WTC11 (cell line): ENCODE measurements around the gene SOX6. TPM values are rescaled to one million over a fixed set of nuclear protein-coding genes. Genes with fewer than 3 reads are reported as not detected.

ENCODE experiments used
- ATAC-seq: fragments of 200-7000 bp; cut with Tn5 transposase; 2 replicates; pipeline ENCODE4 v1.10.0; 2021; ENCODE audit warnings: mild to moderate bottlenecking, moderate library complexity
- CTCF ChIA-PET: fragments of 300-600 bp; sonication (Branson Sonifier 250); formaldehyde crosslinking; loops from one replicate; lab custom pipeline; 2021; ENCODE audit warnings: antibody characterized with exemption; lab: Charles Lee
- POLR2A ChIA-PET: fragments of 350-600 bp; sonication (Branson Sonifier 250); formaldehyde crosslinking; loops from one replicate; lab custom pipeline; 2021; ENCODE audit warnings: antibody characterized with exemption; lab: Charles Lee
- DNase-seq: peaks from one replicate; pipeline ENCODE4 v3.0.0; 2021; ENCODE audit warnings: low spot score
- H3K27ac Mint-ChIP-seq: 2 replicates; pipeline ENCODE4 v1.8.0; 2021; ENCODE audit warnings: mixed read lengths
- H3K27me3 Mint-ChIP-seq: 2 replicates; pipeline ENCODE4 v1.8.0; 2021; ENCODE audit warnings: low read depth, mild to moderate bottlenecking, moderate library complexity, mixed read lengths
- H3K36me3 Mint-ChIP-seq: 2 replicates; pipeline ENCODE4 v1.8.0; 2021; ENCODE audit warnings: mixed read lengths
- H3K4me1 Mint-ChIP-seq: 2 replicates; pipeline ENCODE4 v1.8.0; 2022; ENCODE audit warnings: mixed read lengths
- H3K4me3 Mint-ChIP-seq: 2 replicates; pipeline ENCODE4 v1.8.0; 2021; ENCODE audit warnings: mild to moderate bottlenecking, moderate library complexity, mixed read lengths
- H3K9me3 Mint-ChIP-seq: 2 replicates; pipeline ENCODE4 v1.8.0; 2021; ENCODE audit warnings: mixed read lengths
- AR ChIP-seq: fragments of 250-450 bp; sonication (Bioruptor Pico); IDR thresholded peaks from 2 replicates; pipeline ENCODE4 v1.9.0; 2021; ENCODE audit warnings: mild to moderate bottlenecking
- CREM ChIP-seq: sonication (generic); formaldehyde crosslinking; IDR thresholded peaks from 2 replicates; pipeline ENCODE4 v1.8.1; 2022; ENCODE audit warnings: mild to moderate bottlenecking, missing genetic modification reagents, moderate library complexity
- ETV6 ChIP-seq: sonication (generic); formaldehyde crosslinking; IDR thresholded peaks from 2 replicates; pipeline ENCODE4 v1.8.1; 2022; ENCODE audit warnings: mild to moderate bottlenecking, missing genetic modification reagents
- GTF2I ChIP-seq: fragments of 250-450 bp; sonication (Bioruptor Pico); conservative IDR thresholded peaks from 2 replicates; pipeline ENCODE4 v1.4.0; 2021; ENCODE audit warnings: mild to moderate bottlenecking
- JAZF1 ChIP-seq: fragments of 250-450 bp; sonication (Bioruptor Pico); IDR thresholded peaks from 2 replicates; pipeline ENCODE4 v1.9.0; 2021; ENCODE audit warnings: moderate library complexity, mild to moderate bottlenecking, inconsistent platforms
- MXD4 ChIP-seq: fragments of 250-450 bp; sonication (Bioruptor Pico); IDR thresholded peaks from 2 replicates; pipeline ENCODE4 v1.8.0; 2021; ENCODE audit warnings: mild to moderate bottlenecking, moderate library complexity, borderline replicate concordance
- NR1H2 ChIP-seq: sonication (generic); formaldehyde crosslinking; IDR thresholded peaks from 2 replicates; pipeline ENCODE4 v1.9.0; 2021; ENCODE audit warnings: mild to moderate bottlenecking, moderate library complexity, missing genetic modification reagents
- SP1 ChIP-seq: sonication (generic); formaldehyde crosslinking; conservative IDR thresholded peaks from 2 replicates; pipeline ENCODE4 v1.8.1; 2022; ENCODE audit warnings: missing genetic modification reagents
- TEAD1 ChIP-seq: sonication (generic); formaldehyde crosslinking; IDR thresholded peaks from 2 replicates; pipeline ENCODE4 v1.8.0; 2022; ENCODE audit warnings: mild to moderate bottlenecking, missing genetic modification reagents
- TEAD4 ChIP-seq: sonication (generic); formaldehyde crosslinking; IDR thresholded peaks from 2 replicates; pipeline ENCODE4 v1.8.0; 2022; ENCODE audit warnings: mild to moderate bottlenecking, missing genetic modification reagents
- ZNF219 ChIP-seq: sonication (generic); formaldehyde crosslinking; IDR thresholded peaks from 2 replicates; pipeline ENCODE4 v1.8.0; 2023; ENCODE audit warnings: missing genetic modification reagents, mild to moderate bottlenecking, borderline replicate concordance
- total RNA-seq: library from RNA; stranded (reverse); gene quantifications from 3 replicates; pipeline ENCODE4 v1.2.3, GENCODE V29; 2021
- TF ChIP-seq, protein P1 (sequence below): sonication (generic); formaldehyde crosslinking; IDR thresholded peaks from 2 replicates; pipeline ENCODE4 v1.8.1; 2022; ENCODE audit warnings: missing genetic modification reagents, borderline replicate concordance
- TF ChIP-seq, protein P2 (sequence below): fragments of 250-450 bp; sonication (Bioruptor Pico); IDR thresholded peaks from 2 replicates; pipeline ENCODE4 v1.9.0; 2021; ENCODE audit warnings: mild to moderate bottlenecking
- TF ChIP-seq, protein P3 (sequence below): sonication (generic); formaldehyde crosslinking; IDR thresholded peaks from 2 replicates; pipeline ENCODE4 v1.8.1; 2023; ENCODE audit warnings: mild to moderate bottlenecking, moderate library complexity, missing genetic modification reagents
- TF ChIP-seq, protein P4 (sequence below): fragments of 250-450 bp; sonication (Bioruptor Pico); IDR thresholded peaks from 2 replicates; pipeline ENCODE4 v1.8.0; 2021; ENCODE audit warnings: mild to moderate bottlenecking
- TF ChIP-seq, protein P5 (sequence below): sonication (generic); formaldehyde crosslinking; IDR thresholded peaks from 2 replicates; pipeline ENCODE4 v1.8.1; 2022; ENCODE audit warnings: low read depth, missing genetic modification reagents, borderline replicate concordance
- TF ChIP-seq, protein P6 (sequence below): sonication (generic); formaldehyde crosslinking; IDR thresholded peaks from 2 replicates; pipeline ENCODE4 v1.8.0; 2023; ENCODE audit warnings: mild to moderate bottlenecking, missing genetic modification reagents
- TF ChIP-seq, protein P7 (sequence below): sonication (generic); formaldehyde crosslinking; IDR thresholded peaks from 2 replicates; pipeline ENCODE4 v1.8.1; 2023; ENCODE audit warnings: mild to moderate bottlenecking, missing genetic modification reagents, borderline replicate concordance

Gene SOX6
- total RNA-seq, 1 experiment from 2014 or later: 0.13 TPM

DNA sequence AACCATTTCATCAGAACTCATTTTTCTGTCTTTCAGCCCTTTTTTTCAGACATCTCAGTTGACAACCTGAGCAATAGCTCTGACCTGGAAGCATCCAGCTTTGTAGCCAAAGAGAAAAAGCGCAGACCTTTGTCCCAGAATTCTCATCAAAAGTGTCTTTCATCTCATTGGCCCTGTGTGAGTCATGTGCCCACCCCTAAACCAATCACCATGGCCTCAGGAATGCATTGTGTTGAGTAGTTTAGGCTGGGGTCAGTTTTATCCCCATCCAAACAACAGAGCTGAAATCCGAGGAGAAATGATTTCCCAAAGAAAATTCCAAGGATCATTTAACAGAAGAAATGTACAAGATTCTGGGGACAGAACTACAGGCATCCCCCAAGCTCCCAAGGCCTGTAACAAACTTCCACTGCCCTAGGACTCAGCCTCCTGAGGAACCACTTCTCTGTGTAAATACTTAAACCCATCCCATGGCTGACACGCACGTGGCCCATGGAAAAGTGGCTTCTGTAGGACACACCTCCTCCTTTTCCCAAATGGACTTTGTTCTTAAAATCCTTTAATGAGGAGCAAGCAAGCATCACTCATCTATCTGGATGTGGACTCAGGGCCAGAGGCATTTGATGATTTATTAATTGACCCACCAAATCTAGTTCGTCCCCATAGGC lies 429.0 kb downstream of the SOX6 start:
- Mint-ChIP-seq H3K4me1 (no peaks in the 10 kb centered on the region), H3K4me3 (no peak overlapping the region), H3K36me3 (no peaks in the 10 kb centered on the region), H3K27ac (no peak overlapping the region), H3K27me3 (no peaks in the 10 kb centered on the region), H3K9me3 (peaks cover 13% of the 10 kb centered on the region)
- ATAC-seq: no peak
- CTCF ChIA-PET: interaction anchor here (1.2 to 2.0 kb wide), 2 partner anchors 13 to 278 kb away, joined by 4 to 5 read pairs; no protein-coding TSS in a partner anchor
- POLR2A ChIA-PET: no interaction called here
- no peak for TF ChIP-seq TEAD1
- no peak for TF ChIP-seq GTF2I (CRISPR knock-in tag)
- TF ChIP-seq JAZF1: no peak
- TF ChIP-seq, protein P1, sequence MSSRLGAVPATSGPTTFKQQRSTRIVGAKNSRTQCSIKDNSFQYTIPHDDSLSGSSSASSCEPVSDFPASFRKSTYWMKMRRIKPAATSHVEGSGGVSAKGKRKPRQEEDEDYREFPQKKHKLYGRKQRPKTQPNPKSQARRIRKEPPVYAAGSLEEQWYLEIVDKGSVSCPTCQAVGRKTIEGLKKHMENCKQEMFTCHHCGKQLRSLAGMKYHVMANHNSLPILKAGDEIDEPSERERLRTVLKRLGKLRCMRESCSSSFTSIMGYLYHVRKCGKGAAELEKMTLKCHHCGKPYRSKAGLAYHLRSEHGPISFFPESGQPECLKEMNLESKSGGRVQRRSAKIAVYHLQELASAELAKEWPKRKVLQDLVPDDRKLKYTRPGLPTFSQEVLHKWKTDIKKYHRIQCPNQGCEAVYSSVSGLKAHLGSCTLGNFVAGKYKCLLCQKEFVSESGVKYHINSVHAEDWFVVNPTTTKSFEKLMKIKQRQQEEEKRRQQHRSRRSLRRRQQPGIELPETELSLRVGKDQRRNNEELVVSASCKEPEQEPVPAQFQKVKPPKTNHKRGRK: no peak
- TF ChIP-seq, protein P2, sequence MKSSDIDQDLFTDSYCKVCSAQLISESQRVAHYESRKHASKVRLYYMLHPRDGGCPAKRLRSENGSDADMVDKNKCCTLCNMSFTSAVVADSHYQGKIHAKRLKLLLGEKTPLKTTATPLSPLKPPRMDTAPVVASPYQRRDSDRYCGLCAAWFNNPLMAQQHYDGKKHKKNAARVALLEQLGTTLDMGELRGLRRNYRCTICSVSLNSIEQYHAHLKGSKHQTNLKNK (CRISPR knock-in tag): no peak
- no peak for TF ChIP-seq CREM (CRISPR knock-in tag)
- no peak for TF ChIP-seq ETV6 (CRISPR knock-in tag)
- TF ChIP-seq SP1: no peak
- TF ChIP-seq, protein P3, sequence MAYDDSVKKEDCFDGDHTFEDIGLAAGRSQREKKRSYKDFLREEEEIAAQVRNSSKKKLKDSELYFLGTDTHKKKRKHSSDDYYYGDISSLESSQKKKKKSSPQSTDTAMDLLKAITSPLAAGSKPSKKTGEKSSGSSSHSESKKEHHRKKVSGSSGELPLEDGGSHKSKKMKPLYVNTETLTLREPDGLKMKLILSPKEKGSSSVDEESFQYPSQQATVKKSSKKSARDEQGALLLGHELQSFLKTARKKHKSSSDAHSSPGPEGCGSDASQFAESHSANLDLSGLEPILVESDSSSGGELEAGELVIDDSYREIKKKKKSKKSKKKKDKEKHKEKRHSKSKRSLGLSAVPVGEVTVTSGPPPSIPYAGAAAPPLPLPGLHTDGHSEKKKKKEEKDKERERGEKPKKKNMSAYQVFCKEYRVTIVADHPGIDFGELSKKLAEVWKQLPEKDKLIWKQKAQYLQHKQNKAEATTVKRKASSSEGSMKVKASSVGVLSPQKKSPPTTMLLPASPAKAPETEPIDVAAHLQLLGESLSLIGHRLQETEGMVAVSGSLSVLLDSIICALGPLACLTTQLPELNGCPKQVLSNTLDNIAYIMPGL: no peak
- TF ChIP-seq, protein P4, sequence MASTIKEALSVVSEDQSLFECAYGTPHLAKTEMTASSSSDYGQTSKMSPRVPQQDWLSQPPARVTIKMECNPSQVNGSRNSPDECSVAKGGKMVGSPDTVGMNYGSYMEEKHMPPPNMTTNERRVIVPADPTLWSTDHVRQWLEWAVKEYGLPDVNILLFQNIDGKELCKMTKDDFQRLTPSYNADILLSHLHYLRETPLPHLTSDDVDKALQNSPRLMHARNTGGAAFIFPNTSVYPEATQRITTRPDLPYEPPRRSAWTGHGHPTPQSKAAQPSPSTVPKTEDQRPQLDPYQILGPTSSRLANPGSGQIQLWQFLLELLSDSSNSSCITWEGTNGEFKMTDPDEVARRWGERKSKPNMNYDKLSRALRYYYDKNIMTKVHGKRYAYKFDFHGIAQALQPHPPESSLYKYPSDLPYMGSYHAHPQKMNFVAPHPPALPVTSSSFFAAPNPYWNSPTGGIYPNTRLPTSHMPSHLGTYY (CRISPR knock-in tag): no peak
- no peak for TF ChIP-seq ZNF219 (CRISPR knock-in tag)
- no peak for TF ChIP-seq MXD4 (CRISPR knock-in tag)
- TF ChIP-seq, protein P5, sequence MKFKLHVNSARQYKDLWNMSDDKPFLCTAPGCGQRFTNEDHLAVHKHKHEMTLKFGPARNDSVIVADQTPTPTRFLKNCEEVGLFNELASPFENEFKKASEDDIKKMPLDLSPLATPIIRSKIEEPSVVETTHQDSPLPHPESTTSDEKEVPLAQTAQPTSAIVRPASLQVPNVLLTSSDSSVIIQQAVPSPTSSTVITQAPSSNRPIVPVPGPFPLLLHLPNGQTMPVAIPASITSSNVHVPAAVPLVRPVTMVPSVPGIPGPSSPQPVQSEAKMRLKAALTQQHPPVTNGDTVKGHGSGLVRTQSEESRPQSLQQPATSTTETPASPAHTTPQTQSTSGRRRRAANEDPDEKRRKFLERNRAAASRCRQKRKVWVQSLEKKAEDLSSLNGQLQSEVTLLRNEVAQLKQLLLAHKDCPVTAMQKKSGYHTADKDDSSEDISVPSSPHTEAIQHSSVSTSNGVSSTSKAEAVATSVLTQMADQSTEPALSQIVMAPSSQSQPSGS (CRISPR knock-in tag): no peak
- no peak for DNase-seq

GRCh38 chr11:15926071-15926470 lies 430.3 kb downstream of the SOX6 start:
- Mint-ChIP-seq H3K27ac (no peak overlapping the region), H3K4me3 (no peak overlapping the region), H3K27me3 (no peaks in the 10 kb centered on the region), H3K9me3 (peaks cover 7% of the 10 kb centered on the region; the same call in 1 of the 2 replicates), H3K36me3 (no peaks in the 10 kb centered on the region), H3K4me1 (no peaks in the 10 kb centered on the region)
- ChIA-PET CTCF (interaction anchor here (1.7 to 2.0 kb wide), 2 partner anchors 15 to 100 kb away, joined by 5 to 10 read pairs; no protein-coding TSS in a partner anchor), POLR2A (no interaction called here)
- DNase-seq: no peak
- ATAC-seq: no peak
- no peak for TF ChIP-seq AR
- TF ChIP-seq, protein P6, sequence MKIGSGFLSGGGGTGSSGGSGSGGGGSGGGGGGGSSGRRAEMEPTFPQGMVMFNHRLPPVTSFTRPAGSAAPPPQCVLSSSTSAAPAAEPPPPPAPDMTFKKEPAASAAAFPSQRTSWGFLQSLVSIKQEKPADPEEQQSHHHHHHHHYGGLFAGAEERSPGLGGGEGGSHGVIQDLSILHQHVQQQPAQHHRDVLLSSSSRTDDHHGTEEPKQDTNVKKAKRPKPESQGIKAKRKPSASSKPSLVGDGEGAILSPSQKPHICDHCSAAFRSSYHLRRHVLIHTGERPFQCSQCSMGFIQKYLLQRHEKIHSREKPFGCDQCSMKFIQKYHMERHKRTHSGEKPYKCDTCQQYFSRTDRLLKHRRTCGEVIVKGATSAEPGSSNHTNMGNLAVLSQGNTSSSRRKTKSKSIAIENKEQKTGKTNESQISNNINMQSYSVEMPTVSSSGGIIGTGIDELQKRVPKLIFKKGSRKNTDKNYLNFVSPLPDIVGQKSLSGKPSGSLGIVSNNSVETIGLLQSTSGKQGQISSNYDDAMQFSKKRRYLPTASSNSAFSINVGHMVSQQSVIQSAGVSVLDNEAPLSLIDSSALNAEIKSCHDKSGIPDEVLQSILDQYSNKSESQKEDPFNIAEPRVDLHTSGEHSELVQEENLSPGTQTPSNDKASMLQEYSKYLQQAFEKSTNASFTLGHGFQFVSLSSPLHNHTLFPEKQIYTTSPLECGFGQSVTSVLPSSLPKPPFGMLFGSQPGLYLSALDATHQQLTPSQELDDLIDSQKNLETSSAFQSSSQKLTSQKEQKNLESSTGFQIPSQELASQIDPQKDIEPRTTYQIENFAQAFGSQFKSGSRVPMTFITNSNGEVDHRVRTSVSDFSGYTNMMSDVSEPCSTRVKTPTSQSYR (CRISPR knock-in tag): no peak
- TF ChIP-seq NR1H2 (CRISPR knock-in tag): no peak
- no peak for TF ChIP-seq TEAD4 (CRISPR knock-in tag)
- TF ChIP-seq, protein P7, sequence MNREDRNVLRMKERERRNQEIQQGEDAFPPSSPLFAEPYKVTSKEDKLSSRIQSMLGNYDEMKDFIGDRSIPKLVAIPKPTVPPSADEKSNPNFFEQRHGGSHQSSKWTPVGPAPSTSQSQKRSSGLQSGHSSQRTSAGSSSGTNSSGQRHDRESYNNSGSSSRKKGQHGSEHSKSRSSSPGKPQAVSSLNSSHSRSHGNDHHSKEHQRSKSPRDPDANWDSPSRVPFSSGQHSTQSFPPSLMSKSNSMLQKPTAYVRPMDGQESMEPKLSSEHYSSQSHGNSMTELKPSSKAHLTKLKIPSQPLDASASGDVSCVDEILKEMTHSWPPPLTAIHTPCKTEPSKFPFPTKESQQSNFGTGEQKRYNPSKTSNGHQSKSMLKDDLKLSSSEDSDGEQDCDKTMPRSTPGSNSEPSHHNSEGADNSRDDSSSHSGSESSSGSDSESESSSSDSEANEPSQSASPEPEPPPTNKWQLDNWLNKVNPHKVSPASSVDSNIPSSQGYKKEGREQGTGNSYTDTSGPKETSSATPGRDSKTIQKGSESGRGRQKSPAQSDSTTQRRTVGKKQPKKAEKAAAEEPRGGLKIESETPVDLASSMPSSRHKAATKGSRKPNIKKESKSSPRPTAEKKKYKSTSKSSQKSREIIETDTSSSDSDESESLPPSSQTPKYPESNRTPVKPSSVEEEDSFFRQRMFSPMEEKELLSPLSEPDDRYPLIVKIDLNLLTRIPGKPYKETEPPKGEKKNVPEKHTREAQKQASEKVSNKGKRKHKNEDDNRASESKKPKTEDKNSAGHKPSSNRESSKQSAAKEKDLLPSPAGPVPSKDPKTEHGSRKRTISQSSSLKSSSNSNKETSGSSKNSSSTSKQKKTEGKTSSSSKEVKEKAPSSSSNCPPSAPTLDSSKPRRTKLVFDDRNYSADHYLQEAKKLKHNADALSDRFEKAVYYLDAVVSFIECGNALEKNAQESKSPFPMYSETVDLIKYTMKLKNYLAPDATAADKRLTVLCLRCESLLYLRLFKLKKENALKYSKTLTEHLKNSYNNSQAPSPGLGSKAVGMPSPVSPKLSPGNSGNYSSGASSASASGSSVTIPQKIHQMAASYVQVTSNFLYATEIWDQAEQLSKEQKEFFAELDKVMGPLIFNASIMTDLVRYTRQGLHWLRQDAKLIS (CRISPR knock-in tag): no peak
